Esophagus squamous epithelium (tissue), 4 donors: ENCODE measurements around the gene EHHADH.

Experiments
- CTCF ChIP-seq, 6 experiments: fragments of 450-650 bp in 4 of 6; fragments of 200-600 bp in 2 of 6; sonication (generic) in 2 of 6; IDR thresholded peaks; one replicate each; pipeline ENCODE4 v1.5.1; 2016 to 2019; ENCODE audit warnings: antibody characterized with exemption in 6 of 6, mild to moderate bottlenecking in 4 of 6, moderate library complexity in 4 of 6
- POLR2A ChIP-seq, 4 donors: fragments of 450-650 bp; IDR thresholded peaks; one replicate each; pipeline ENCODE4 v1.6.1; 2017; ENCODE audit warnings: antibody characterized with exemption in 4 of 4, mild to moderate bottlenecking in 4 of 4, moderate library complexity in 3 of 4

DNA sequence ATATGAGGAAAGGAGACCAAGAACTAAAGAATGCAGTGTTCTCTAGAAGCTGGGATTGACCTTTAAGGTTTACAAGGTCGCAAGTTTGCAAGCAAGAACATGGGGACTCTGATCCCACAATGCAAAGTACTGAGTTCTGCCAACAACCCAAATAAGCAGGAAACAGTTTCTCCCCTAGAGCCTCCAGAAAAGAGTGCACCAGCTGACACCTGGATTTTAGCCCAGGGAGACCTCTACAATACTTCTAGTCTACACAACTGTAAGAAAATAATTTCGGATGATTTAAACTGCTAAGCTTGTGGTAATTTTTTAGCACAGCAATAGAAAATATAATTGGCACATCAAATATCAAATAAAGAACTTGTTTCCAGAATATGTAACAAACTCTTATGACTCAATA lies 46.4 kb downstream of the EHHADH start:
- no peak for TF ChIP-seq POLR2A (IDR thresholded peaks at IDR 0.05)
- TF ChIP-seq CTCF (IDR thresholded peaks at IDR 0.05): no peak
